Hepatic stellate cell (primary cell): ENCODE results near the gene GPR161.
"Not testable (repeated sequence)": the region's sequence is repeated elsewhere in the genome, so short reads cannot be mapped to it uniquely, and the experiment has no call there.

Experiments used
- DNase-seq: peaks from one replicate; pipeline ENCODE4 v3.0.0; 2011; ENCODE audit warnings: low spot score

The GPR161 gene

DNA sequence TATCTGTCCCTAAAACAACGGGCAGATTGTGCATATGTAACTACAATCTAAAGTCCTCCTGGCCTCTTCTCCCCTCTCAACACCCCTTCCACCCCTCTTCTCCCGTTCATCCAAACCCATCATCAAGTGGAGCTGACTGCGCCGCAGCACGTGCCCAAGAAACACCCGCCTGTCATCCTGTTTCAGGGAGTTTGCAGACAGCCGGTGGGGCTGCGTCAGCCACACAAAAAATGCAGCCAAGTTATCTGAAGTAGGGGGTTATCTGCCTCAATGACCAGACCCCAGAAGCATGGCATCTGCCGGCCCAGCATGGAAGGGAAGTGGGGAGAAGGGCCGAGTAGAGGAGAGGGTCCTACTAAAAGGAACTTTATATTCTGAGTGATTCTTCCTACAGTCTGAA, 49.0 kb downstream of the GPR161 start:
- DNase-seq = no peak

DNA sequence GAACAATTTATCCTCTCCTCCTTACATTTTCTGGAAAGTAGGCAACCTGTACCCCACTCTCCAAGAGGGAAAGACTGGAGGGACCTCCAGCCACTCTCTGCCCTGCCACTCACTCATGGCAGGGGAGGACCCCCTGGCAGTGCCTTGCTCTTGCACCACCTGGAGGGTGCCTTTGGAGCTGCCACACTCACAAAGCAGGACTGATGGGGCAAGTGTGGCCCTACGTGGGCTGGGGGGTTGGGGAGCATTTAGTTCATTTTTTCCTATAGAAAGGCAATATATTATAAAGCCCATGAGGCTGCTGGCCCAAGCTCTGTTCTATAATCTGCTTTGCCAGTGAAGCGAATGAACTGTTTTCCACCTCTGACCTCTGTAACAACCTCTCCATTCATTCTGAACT, 50.3 kb downstream of the GPR161 start:
- no peak for DNase-seq

DNA sequence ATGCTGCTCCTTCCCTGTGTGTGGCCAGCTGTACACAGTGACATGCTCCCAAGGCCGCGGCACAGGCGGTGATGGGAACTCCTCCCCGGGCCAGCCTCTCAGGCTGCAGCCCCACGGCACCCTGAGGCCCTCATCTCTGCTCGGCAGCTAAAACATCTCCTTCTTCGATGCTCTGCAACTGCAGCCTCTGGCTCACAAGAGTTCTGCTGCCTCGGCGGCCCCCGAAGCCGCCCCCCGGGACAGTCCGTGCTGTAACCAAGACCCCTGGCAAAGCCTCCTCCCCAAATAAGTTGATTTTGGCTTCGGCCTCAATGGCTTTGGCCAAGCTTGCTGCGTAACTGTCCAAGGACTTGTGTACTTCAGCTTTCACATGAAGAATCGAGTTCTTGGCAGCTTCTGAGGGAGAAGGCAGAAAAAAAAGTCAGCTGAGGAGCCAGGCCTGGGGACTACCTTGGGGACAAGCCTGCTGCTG, 51.3 kb downstream of the GPR161 start:
- DNase-seq = no peak

DNA sequence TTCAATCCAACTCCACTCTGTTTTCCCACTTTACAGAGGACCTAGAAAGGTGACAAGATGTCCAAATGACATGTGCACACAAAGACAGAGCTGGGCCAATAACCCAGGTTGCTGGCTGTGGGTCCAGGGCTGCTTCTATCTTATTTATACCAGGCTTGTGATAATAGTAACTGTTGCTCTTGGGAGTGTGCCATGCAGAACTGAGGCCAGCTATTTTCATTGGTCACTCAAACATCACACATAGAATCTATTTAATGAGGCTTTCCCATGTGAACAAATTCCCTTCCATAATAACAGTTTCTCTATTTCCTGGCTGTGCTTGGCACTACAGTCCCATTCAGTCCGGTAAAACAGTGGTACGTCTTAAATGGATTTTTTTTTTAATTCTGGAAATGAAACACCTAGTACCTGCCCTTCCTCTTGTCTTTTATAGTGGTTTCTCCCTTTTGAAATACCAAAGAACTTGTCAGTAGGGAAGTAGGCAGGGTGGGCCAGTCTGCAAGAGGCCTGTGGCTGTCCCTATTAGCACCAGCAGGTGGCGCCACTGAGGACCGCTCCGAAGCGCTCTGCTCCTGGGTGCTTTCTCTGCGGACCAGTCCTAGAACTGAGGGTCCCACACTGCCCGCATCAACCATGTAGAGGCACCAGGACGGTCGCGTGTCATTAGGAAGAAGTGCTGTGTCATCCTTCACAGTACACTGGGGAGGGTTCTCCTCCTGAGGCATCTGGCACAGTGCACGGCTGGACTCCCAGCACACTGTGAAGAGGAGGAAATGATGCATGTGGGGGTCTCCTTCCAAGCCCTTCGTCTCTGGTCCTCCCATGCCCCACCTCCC, 52.1 kb downstream of the GPR161 start:
- DNase-seq = peak; percentile 54

DNA sequence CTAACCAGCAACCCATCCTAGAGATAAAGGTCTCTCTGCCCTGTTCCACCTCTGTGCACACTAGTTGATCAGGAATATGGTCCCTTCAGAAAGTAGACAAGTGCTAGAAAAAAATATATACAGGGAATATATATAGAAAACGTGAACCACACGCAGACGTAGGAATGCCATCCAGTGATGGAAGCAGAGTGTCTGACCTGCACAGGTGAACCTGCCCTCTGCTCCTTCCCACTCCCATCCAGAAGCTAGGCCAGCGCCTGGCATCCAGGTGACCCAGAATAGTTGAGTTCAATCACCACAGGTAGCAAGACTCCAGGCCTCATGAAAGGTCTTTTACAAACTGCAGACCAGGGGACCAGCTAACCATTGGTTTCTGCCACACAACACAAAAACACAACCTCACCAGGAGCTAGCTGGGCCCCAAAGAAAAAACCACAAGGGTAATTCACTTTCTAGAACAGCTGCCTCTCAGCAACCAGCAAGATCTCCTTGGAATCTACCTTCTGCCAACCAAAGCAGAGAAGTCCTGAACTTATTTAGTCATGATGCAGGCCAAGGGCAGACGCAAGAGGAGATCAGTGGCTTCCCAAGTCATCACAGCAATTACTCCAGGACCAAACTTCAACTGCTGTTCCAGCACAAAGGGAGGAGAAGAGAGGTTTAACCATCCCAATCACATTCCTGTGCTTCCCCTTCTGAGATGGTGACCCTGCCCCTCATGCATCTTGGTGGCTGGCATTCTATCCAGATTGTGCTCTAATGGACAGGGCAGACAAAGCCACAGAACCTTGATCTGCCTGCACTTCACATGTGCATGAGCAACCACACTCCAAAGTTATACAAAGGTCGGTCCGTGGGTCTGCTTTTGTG, 53.0 kb downstream of the GPR161 start:
- no peak for DNase-seq

DNA sequence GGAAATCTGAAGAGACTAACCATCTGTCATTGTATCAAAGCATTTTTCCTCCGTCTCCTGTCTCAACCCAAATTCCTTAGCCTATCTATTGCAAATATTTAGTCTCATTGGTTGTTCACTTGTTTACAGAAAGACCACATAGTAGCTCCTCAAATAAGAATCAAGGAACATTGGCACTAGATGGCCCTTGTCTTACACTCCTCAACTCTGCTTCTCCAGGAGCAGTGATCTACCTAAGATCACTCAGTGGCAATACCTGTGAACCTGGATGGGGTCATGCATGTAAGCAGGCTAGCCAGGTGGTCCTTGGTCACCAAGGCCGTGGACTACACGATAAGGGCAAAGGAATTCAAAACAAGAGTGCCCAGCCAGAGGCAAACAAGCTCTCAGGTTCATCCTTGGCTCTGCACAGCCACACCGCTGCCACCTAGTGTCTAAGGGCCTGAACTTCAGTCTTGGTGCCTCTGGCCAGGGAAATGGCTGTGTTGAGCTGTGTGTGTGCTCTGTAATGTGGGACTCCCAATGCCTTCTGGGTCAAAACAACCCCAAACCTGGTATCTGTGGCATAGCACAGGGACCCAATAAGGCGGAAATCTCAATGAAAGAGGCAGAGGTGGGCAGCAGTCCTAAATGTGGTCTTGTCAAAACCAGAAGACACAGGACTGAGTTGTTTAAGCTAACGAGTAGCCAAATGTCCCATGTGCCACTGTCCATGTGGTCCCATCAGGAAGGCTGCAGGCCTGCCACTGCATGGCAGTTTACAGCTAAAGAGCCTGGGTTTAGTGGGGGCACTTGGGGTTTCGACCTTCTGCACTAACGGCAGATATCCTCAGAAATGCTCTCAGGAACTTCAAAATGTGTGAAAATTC, 54.5 kb downstream of the GPR161 start:
- DNase-seq = peak; percentile 83

DNA sequence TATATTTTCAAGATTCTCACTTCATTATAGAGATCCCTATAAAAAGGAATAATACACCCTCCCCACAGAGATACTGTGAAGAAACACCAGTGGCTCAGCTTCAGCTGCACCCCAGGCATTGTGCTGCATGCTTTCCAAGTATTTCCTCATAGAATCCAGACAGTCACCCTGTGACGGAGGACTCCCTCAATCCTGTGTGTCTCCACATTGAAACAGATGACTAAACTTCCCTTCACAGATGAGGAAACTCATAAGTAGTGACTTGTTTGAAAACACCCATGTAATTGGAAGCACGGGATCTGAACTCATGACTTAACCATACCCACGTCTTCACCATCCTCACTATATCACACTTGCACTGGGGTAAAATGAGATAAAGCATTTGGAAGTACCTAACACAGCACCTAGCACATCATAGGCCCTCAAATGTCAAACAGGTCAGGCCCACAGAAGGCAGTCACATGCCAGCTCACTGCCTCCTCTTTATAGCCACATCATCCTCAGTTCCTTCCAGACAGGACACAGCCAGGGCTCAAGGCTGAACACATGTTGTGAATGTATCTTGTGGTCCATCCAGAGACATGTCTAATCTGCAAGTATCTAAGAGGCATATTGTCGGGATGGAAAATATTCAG, 55.2 kb downstream of the GPR161 start:
- peak; percentile 58 for DNase-seq

DNA sequence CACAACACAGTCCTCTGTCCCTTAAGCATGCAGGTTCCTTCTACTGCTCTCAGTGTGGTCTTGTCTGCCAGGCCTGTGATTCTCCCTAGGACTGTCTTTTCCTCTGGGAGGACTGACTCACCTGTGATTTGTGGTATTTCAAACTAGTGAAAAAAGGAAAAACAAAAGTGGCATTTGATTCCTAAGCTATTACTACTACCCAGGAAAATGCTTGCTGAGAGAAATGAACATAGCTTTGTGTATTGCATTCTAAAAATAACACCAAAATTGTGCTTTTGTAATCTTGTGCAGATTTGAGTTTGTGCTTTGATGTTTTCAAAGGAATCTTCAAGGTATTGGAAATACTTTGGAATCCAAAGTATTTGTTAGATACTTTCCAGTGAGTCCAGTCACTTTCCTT, 57.0 kb downstream of the GPR161 start:
- DNase-seq = no peak

DNA sequence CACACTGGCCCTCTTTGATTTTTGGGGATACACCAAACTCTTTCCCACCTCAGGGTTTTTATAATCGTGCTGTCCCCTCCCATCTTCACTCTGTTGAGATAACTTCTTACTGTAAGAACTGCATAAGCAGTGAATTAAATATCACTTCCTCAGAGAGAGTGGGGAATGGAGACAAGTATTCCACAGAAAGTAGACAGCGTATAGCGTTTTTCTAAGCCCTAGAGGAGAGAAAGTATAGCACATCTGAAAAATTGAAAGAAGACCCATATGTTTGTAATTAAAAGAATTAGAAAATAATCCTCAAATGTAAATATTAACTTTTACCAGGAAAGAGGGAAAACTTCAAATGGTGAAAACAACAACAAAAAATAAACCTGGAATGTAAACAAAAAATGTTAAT, 67.3 kb downstream of the GPR161 start:
- DNase-seq = no peak

DNA sequence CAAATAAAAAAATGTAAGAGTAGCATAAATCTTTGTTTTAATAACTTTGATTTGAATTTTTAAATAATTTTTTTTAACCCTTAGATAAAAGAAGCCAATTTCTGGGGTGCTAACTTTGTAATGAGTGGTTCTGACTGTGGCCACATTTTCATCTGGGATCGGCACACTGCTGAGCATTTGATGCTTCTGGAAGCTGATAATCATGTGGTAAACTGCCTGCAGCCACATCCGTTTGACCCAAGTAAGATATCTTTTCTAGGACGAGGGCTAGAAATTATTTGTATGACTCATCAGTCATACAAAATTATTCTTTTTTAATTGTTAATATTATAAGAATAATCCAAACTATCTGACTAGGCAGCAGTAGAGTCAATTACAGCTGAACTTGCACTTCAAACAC, 71.2 kb downstream of the GPR161 start:
- no peak for DNase-seq

DNA sequence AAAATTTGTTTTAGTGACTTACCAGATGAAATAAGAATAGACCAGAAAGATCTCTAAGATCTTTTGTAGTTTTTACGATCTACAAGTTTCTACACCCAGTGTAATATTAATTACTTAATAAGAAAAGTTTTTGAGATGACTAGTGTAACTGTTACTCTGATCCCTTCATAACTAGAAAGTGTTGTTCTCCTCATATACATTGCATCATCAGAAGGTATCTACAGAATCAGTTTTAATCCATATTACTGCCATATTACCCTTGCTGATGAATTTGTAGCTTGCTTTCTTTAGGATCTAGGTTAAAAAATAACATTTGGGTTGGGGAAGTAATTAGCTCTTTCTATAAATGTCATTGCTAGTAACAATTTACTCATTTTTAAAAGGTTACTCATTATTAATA, 72.5 kb downstream of the GPR161 start:
- DNase-seq = no peak

DNA sequence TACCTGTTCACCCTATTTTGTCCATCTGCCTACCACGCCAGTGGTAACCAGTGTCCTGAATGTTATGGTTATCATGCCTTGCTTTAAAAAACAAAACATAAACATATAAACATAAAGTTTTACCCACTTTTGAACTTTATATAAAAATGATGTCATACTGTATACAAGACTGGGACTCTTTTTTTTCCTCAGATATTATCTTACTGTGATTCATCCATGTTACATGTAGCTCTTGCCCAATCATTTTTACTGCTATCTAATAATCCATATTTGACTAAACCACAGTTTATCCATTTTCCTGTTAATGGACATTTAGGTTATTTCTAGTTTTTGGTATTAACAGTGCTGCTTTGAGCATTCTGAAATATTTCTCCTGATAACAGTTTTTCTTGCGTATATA, 78.8 kb downstream of the GPR161 start:
- DNase-seq = no peak

DNA sequence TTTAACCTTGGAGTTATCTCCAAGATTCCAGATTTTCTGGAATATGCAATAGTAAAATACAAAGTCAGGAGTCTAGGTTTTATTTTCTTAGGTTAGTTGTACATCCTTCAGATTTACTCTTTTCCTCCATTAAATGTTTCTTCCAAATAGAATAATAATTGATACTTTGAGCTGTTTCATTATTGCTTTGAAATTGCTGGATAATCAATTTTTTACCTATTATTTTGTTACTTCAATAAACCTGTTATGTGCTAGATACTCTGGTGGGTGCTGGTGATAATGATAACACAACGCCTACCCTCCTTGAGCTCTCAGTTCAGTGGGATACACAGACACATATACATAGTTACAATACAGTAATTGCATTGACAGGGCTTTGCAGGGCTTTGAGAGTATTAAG, 79.4 kb downstream of the GPR161 start:
- no peak for DNase-seq

DNA sequence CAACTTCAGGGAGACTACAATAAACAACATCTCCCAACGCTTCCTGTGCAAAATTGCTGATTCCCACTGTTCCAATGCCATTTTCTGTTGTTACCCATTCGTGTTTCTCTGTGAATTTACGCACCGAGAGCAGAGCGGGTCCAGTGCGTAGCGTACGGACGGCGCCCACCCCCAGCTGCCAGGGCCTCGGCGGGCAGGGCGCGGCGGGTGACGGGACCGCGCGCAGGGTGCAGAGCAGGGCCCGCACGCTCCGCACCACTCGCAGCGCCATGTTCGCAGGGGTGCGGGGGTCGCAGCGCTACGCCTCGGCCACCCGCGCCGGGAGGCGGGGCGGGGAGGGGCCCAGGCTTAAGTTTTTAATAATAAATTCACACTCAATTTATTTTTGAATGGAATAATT, 80.6 kb downstream of the GPR161 start:
- DNase-seq = not testable (repeated sequence)

DNA sequence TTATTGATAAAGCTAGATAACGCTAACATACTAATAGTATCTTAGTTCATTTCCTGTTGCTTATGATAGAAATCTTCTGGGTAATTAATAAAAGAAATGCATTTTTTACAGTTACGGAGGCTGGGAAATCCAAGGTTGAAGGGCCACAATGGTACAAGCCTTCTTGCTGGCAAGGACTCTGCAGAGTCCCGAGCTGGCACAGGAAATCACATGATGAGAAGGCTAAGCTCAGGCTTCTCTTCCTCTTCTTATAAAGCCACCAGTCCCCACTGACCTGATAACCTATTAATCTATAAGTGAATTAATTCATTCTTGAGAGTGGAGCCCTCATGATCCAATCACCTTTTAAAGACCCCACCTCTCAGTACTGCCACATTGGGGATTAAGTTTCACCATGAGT, 82.6 kb downstream of the GPR161 start:
- DNase-seq = no peak

DNA sequence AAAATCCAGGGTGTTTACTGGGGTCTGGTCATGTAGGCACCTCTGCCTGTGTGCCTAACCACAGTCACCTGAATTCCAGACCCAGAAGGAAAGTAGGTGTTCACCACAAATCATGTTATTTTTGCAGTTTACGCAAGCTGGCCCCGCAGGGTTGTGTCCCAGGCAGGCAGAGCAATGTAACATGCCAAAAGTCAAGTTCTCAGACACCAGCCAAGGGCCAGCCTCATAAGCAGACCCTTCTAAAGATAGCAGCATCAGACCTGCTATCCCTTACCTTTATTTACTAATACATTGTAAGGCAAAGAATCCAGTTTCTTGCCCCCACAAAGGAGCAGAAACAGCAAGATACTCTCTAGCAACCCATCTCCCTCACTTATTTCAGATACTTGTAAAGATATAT, 83.0 kb downstream of the GPR161 start:
- DNase-seq = no peak

DNA sequence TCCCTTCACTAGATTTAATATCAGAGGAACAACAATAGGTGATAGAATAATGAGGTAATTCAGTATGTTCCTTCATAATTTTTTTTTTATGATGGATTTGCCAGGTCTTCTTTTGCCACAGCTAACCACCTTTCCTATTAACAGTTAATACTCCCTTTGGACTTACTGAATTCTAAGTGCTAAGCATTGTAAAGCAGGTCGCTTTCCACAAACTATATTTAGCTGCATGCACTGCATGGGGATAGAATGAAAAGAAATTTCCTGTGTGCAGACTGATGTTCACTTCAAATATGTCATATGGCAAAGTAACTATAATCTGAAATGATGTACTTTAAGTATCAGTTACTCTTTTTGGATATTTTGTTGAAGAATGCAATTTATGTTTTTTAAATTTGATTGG, 85.8 kb downstream of the GPR161 start:
- no peak for DNase-seq

DNA sequence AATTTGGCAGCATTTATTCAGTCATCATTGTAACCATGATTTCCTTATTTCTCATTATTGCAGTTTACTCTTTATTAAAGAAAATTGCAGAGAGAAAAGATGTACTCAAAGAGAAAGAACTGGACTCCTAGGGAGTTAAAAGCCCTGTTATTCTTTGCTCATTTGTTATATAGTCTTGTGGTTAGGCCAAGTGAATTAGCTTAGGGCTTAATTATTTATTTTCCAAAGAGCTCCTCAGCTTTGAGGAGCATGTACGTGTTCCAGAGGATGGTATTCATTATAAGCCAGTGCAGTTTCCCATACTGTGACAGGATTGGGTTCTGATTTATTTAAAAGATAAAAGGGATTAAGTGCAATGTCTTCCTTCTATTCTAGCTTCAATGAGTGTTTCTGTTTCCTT, 86.4 kb downstream of the GPR161 start:
- DNase-seq = no peak

DNA sequence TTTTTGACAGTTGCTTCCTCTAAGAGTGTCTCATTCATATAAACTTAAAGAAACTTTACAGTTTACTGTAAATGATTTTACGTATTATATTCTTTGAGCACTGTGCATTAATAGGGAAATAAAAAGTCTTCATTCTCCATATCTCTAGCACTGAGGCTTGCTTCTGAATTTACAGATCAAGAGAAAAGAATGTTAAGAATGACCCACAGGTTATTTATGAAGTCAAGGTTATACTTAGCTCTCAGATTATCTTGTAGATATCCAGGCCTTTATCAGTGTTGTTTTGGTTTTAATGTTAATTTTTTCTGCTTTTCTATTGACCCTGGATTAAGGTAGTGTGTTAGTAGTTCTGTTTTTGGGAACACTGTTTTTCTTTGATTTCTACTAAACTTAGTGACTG, 91.4 kb downstream of the GPR161 start:
- DNase-seq = no peak

DNA sequence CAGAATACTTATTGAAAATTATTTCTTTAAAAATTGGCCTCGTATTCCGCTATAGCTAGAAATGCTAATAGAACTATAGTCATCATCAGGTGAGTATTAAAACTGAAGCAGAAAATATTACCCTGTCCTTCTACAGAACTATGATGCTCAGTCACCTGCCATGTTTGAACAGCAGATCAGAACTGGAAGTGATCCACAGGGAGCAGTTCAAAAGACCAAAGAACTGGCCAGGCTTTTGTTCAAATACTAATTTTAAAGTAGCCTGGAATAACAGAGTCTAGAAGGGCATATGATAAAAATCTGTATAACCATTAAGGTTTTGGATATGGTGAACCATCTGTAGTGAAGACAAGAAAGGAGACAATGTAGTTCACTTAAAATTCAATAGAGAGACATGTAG, 94.4 kb downstream of the GPR161 start:
- DNase-seq = no peak

DNA sequence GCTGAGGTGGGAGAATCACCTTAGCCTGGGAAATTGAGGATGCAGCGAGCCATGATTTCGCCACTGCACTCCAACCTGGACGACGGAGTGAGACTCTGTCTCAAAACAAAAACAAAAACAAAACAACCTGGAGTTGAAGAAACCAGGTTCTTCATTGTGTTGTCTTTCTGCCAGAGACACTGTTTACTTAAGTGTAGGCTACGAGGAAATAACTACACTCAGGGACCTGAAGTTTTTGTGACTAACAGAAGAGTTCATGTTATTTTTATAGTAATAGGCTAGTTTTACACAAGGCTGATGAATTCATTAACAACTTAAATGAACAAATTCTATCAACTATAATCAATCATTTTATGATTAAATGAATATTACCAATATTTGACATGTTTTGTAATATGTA, 101.4 kb downstream of the GPR161 start:
- DNase-seq = no peak

DNA sequence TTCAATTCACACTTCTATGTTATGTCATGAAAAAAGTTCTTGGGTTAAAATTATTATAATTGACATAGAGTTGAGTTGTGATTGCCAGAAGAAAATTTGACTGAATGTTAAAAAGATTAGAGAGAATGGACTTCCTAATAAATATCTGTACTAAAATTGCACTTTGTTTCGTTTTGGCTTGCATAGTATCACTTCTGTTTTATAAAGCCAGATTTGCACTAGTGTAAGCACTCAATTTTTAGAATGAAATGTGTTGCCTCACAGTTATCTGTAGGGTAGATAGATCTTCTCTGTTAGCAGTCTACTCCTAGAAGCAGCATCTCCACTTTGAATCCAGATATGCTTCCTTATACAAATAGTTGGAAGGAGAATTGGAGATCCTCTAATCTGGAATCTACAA, 104.7 kb downstream of the GPR161 start:
- DNase-seq = no peak
